ENCODE results near the gene WDFY4. TPM values are rescaled to one million over a fixed set of nuclear protein-coding genes. Genes with fewer than 3 reads are reported as not detected.
A peak's percentile ranks its signal among the peaks of the same experiment; 100 is the strongest.

The WDFY4 gene
- total RNA-seq, 2 experiments from 2014 or later: 0.90 to 1.1 TPM

GRCh38 chr10:48904861-48905260, 220.2 kb downstream of the WDFY4 start:
- no peak overlapping the region for H3K4me3 Mint-ChIP-seq
- H3K36me3 Mint-ChIP-seq (ENCODE audit: low read depth): no peaks in the 10 kb centered on the region
- DNase-seq (no peak), ATAC-seq (no peak)
- no peak for TF ChIP-seq CTCF (IDR thresholded peaks at IDR 0.05)
- H3K27ac Mint-ChIP-seq: no peak overlapping the region
- intact Hi-C loops (cut with micrococcal nuclease): no loop called here
- no peaks in the 10 kb centered on the region for H3K27me3 Mint-ChIP-seq
- ChIA-PET POLR2A (no interaction called here), CTCF (interaction anchor here (1.3 kb wide), 1 partner anchor 14 kb away, joined by 3 read pairs; no protein-coding TSS in a partner anchor)
- no peaks in the 10 kb centered on the region for H3K4me1 Mint-ChIP-seq (ENCODE audit: low read depth)
- H3K9me3 Mint-ChIP-seq: no peaks in the 10 kb centered on the region

- POLR2A ChIA-PET: interaction anchor here (1.0 kb wide), 1 partner anchor 12 kb away, joined by 3 read pairs; no protein-coding TSS in a partner anchor
- Mint-ChIP-seq H3K27me3 (no peaks in the 10 kb centered on the region), H3K27ac (no peak overlapping the region), H3K36me3 (ENCODE audit: low read depth) (no peaks in the 10 kb centered on the region), H3K4me3 (no peak overlapping the region), H3K4me1 (ENCODE audit: low read depth) (no peaks in the 10 kb centered on the region), H3K9me3 (no peaks in the 10 kb centered on the region)
- ATAC-seq (no peak), DNase-seq (no peak)
- intact Hi-C loops (cut with micrococcal nuclease): no loop called here
- CTCF ChIA-PET: no interaction called here
- TF ChIP-seq CTCF (IDR thresholded peaks at IDR 0.05): no peak
Measured at GRCh38 chr10:48905311-48905710, 220.6 kb downstream of the WDFY4 start.

- ATAC-seq (no peak), DNase-seq (no peak)
- intact Hi-C loops (cut with micrococcal nuclease): no loop called here
- ChIA-PET POLR2A (no interaction called here), CTCF (interaction anchor here (1.4 kb wide), 1 partner anchor 251 kb away, joined by 4 read pairs; no protein-coding TSS in a partner anchor)
- no peak for TF ChIP-seq CTCF (IDR thresholded peaks at IDR 0.05)
- H3K4me1 Mint-ChIP-seq (ENCODE audit: low read depth): no peaks in the 10 kb centered on the region
- no peak overlapping the region for H3K27ac Mint-ChIP-seq
- no peak overlapping the region for H3K4me3 Mint-ChIP-seq
- H3K36me3 Mint-ChIP-seq (ENCODE audit: low read depth): no peaks in the 10 kb centered on the region
- no peaks in the 10 kb centered on the region for H3K27me3 Mint-ChIP-seq
- no peaks in the 10 kb centered on the region for H3K9me3 Mint-ChIP-seq
Measured at GRCh38 chr10:48906841-48907240, 222.2 kb downstream of the WDFY4 start.

- no peaks in the 10 kb centered on the region for H3K9me3 Mint-ChIP-seq
- H3K4me3 Mint-ChIP-seq: no peak overlapping the region
- ATAC-seq (no peak), DNase-seq (peak; percentile 5)
- no peaks in the 10 kb centered on the region for H3K27me3 Mint-ChIP-seq
- no peak for TF ChIP-seq CTCF (IDR thresholded peaks at IDR 0.05)
- H3K36me3 Mint-ChIP-seq (ENCODE audit: low read depth): no peaks in the 10 kb centered on the region
- CTCF ChIA-PET: interaction anchor here (1.4 kb wide), 1 partner anchor 252 kb away, joined by 4 read pairs; no protein-coding TSS in a partner anchor
- H3K4me1 Mint-ChIP-seq (ENCODE audit: low read depth): no peaks in the 10 kb centered on the region
- POLR2A ChIA-PET: no interaction called here
- intact Hi-C loops (cut with micrococcal nuclease): no loop called here
- H3K27ac Mint-ChIP-seq: no peak overlapping the region
Measured at GRCh38 chr10:48907730-48908129, 223.1 kb downstream of the WDFY4 start.

- ATAC-seq (no peak), DNase-seq (no peak)
- POLR2A ChIA-PET: no interaction called here
- no peaks in the 10 kb centered on the region for H3K36me3 Mint-ChIP-seq (ENCODE audit: low read depth)
- H3K4me1 Mint-ChIP-seq (ENCODE audit: low read depth): no peaks in the 10 kb centered on the region
- intact Hi-C loops (cut with micrococcal nuclease): no loop called here
- no peaks in the 10 kb centered on the region for H3K9me3 Mint-ChIP-seq
- no peak overlapping the region for H3K27ac Mint-ChIP-seq
- no peak overlapping the region for H3K4me3 Mint-ChIP-seq
- no peaks in the 10 kb centered on the region for H3K27me3 Mint-ChIP-seq
- CTCF ChIA-PET: no interaction called here
- TF ChIP-seq CTCF (IDR thresholded peaks at IDR 0.05): no peak
Measured at GRCh38 chr10:48910548-48910947, 225.9 kb downstream of the WDFY4 start.

Measured in activated CD8-positive, alpha-beta T cell treated with anti-CD3 and anti-CD28 coated beads for 36 hours (primary cell).